ENCODE results near the gene SPATA46. TPM values are rescaled to one million over a fixed set of nuclear protein-coding genes. Genes with fewer than 3 reads are reported as not detected.

SPATA46 gene
- total and polyA plus RNA-seq, 2 of the 8 experiments (the other 6 are each of a cell fraction or from before 2014, with no cell fraction given): not detected

GRCh38 chr1:162381383-162381782 lies 4.7 kb upstream of the SPATA46 start, which contains the start of gene C1orf226:
C1orf226 (plus strand) TSS chr1:162381728; CDS start chr1:162381902, 174 bp downstream.
- H3K9ac ChIP-seq (replicated peaks in 1 of 4; ENCODE audit: extremely low read depth in 1 of 4, low read depth in 3 of 4, low read length in 3 of 4): no peak within 1 kb of the TSS; a peak in 1 of 7 replicates
- H3K23ac ChIP-seq (ENCODE audit: insufficient read length): no peak within 1 kb of the TSS
- H2BK20ac ChIP-seq (ENCODE audit: low read length): no peak within 1 kb of the TSS
- CTCF ChIA-PET (ENCODE audit: partially characterized antibody): interaction anchor here (0.9 to 8.1 kb wide), 7 partner anchors 9 to 345 kb away, joined by 3 to 44 read pairs (median 6); no protein-coding TSS in a partner anchor
- no peak for TF ChIP-seq EGR1 (IDR thresholded peaks at IDR 0.05; ENCODE audit: borderline replicate concordance, low read depth, low read length)
- no peak for TF ChIP-seq CHD1 (IDR thresholded peaks at IDR 0.05; ENCODE audit: low read depth, low read length)
- no peak for TF ChIP-seq NANOG (IDR thresholded peaks at IDR 0.05; ENCODE audit: insufficient read depth, low read depth, low read length, poor library complexity, severe bottlenecking)
- no peak for TF ChIP-seq ASH2L (IDR thresholded peaks at IDR 0.05; ENCODE audit: low read length)
- no peak for TF ChIP-seq BCL11A (IDR thresholded peaks at IDR 0.05; ENCODE audit: low read depth in 2 of 2, low read length in 2 of 2)
- TF ChIP-seq SP4 (IDR thresholded peaks at IDR 0.05; ENCODE audit: low read length): no peak
- TF ChIP-seq SUZ12 (IDR thresholded peaks at IDR 0.05; ENCODE audit: low read length): no peak
- TF ChIP-seq CEBPB (IDR thresholded peaks at IDR 0.05; ENCODE audit: low read depth, low read length): no peak
- no peak for TF ChIP-seq CHD2 (IDR thresholded peaks at IDR 0.05; ENCODE audit: low read length)
- TF ChIP-seq POU5F1 (IDR thresholded peaks at IDR 0.05; ENCODE audit: low read depth, low read length): no peak
- no peak for TF ChIP-seq KDM4A (IDR thresholded peaks at IDR 0.05; ENCODE audit: low read depth, low read length, severe bottlenecking)
- no peak for TF ChIP-seq TAF1 (IDR thresholded peaks at IDR 0.05; ENCODE audit: low read depth, low read length)
- no peak within 1 kb of the TSS for H3K4me2 ChIP-seq (ENCODE audit: insufficient read depth in 1 of 2, low read depth in 2 of 2, low read length in 2 of 2)
- H2BK120ac ChIP-seq (replicated peaks; ENCODE audit: low read depth, low read length): no peak within 1 kb of the TSS
- H3K14ac ChIP-seq (ENCODE audit: insufficient read length): no peak within 1 kb of the TSS
- H4K91ac ChIP-seq (replicated peaks; ENCODE audit: insufficient read length, low read length): no peak within 1 kb of the TSS
- H3K36me3 ChIP-seq (ENCODE audit: control insufficient read depth in 2 of 4, insufficient read depth in 4 of 4, low read length in 3 of 4): peaks cover 0 to 5% (median 2%) of the 10 kb centered on the region in 4 experiments; a peak in 1 of 8 replicates
- no peak within 1 kb of the TSS for H2BK15ac ChIP-seq (ENCODE audit: low read length)
- 0 out of 7 replicates have a peak, but pooled peaks cover 0 to 1% (median 0%) of the 10 kb centered on the region in 4 experiments for H3K4me1 ChIP-seq (replicated peaks in 1 of 4; ENCODE audit: control insufficient read depth in 3 of 4, insufficient read depth in 4 of 4, low read length in 3 of 4)
- no peak for DNase-seq (ENCODE audit: low read depth in 1 of 2, low spot score in 2 of 2)
- no peaks in the 10 kb centered on the region for H3K27me3 ChIP-seq (replicated peaks in 1 of 4; ENCODE audit: control insufficient read depth in 3 of 4, extremely low read depth in 1 of 4, insufficient read depth in 3 of 4, low read length in 3 of 4)
- H3K4ac ChIP-seq (replicated peaks; ENCODE audit: insufficient read length, low read depth, low read length): no peak within 1 kb of the TSS
- no peak for FAIRE-seq
- no peak within 1 kb of the TSS for H3K4me3 ChIP-seq (ENCODE audit: extremely low read depth in 1 of 4, insufficient read depth in 2 of 4, low read depth in 3 of 4, low read length in 4 of 4)
- WGBS, 2 experiments (ENCODE audit: extremely low coverage in 1 of 2, insufficient coverage in 1 of 2, insufficient read length in 1 of 2, insufficient replicate concordance in 2 of 2, low coverage in 1 of 2, low lambda C conversion rate in 2 of 2, missing lambda C conversion rate in 1 of 2): 90% methylated on average over 3 of the region's 3 CpGs; no CpG with 5 or more reads in 1 of the 2 experiments
- no peak within 1 kb of the TSS for H3K27ac ChIP-seq (ENCODE audit: low read depth, low read length)
- no peak within 1 kb of the TSS for H2BK12ac ChIP-seq (ENCODE audit: low read depth, low read length)
- no peaks in the 10 kb centered on the region for H3K79me1 ChIP-seq (ENCODE audit: low read depth, low read length)
- H3K18ac ChIP-seq (ENCODE audit: extremely low read depth, low read length): no peak within 1 kb of the TSS
- no peaks in the 10 kb centered on the region for H3K23me2 ChIP-seq (ENCODE audit: low read depth, low read length)
- no peak within 1 kb of the TSS for H2AFZ ChIP-seq (ENCODE audit: low read length)
- POLR2A ChIA-PET (ENCODE audit: partially characterized antibody): interaction anchor here (1.0 to 2.0 kb wide), 2 partner anchors 9 kb away, joined by 3 to 6 read pairs; no protein-coding TSS in a partner anchor
- no peak within 1 kb of the TSS for H4K5ac ChIP-seq (ENCODE audit: insufficient read length, low read depth, low read length)
- H3K56ac ChIP-seq (replicated peaks; ENCODE audit: insufficient read length, low read depth, low read length): no peak within 1 kb of the TSS
- no peaks in the 10 kb centered on the region for H3K9me3 ChIP-seq (ENCODE audit: insufficient read depth in 2 of 2, low read depth in 1 of 2, low read length in 1 of 2)
- no peak within 1 kb of the TSS for H2BK5ac ChIP-seq (ENCODE audit: low read depth, low read length)
- H2AK5ac ChIP-seq (ENCODE audit: low read depth, low read length): no peak within 1 kb of the TSS
- no peak within 1 kb of the TSS for H4K8ac ChIP-seq (ENCODE audit: extremely low read depth, insufficient read depth, low read length)
- no peaks in the 10 kb centered on the region for H4K20me1 ChIP-seq (replicated peaks in 1 of 2; ENCODE audit: control insufficient read depth in 1 of 2, insufficient read depth in 2 of 2, low read length in 2 of 2)
- H3K79me2 ChIP-seq (ENCODE audit: control insufficient read depth in 1 of 2, insufficient read depth in 2 of 2, low read length in 2 of 2): no peaks in the 10 kb centered on the region
